KMS-11 (cell line): ENCODE measurements around the gene TRIM52.
"Not testable (repeated sequence)": the region's sequence is repeated elsewhere in the genome, so short reads cannot be mapped to it uniquely, and the experiment has no call there.

ENCODE experiments used
- H2AFZ ChIP-seq: fragments of 200-600 bp; sonication (generic); 2 replicates; pipeline ENCODE4 v1.6.1; 2016; ENCODE audit warnings: antibody characterized with exemption, mixed run types, low read depth
- H3K27ac ChIP-seq: fragments of 200-600 bp; sonication (generic); 2 replicates; pipeline ENCODE4 v1.6.1; 2016; ENCODE audit warnings: mild to moderate bottlenecking, mixed run types
- H3K27me3 ChIP-seq: fragments of 200-600 bp; sonication (generic); 2 replicates; pipeline ENCODE4 v1.6.1; 2017; ENCODE audit warnings: mild to moderate bottlenecking, low read depth, mixed run types, moderate library complexity; ENCODE audit not compliant: insufficient read depth
- H3K36me3 ChIP-seq: fragments of 200-600 bp; sonication (generic); 2 replicates; pipeline ENCODE4 v1.6.1; 2017; ENCODE audit warnings: mild to moderate bottlenecking, mixed run types; ENCODE audit not compliant: insufficient read depth
- H3K4me1 ChIP-seq: fragments of 200-600 bp; sonication (generic); 2 replicates; pipeline ENCODE4 v1.6.1; 2016; ENCODE audit warnings: mild to moderate bottlenecking, low read depth, mixed run types; ENCODE audit not compliant: poor library complexity, severe bottlenecking
- H3K4me2 ChIP-seq: fragments of 200-600 bp; sonication (generic); 2 replicates; pipeline ENCODE4 v1.7.0; 2016; ENCODE audit warnings: mild to moderate bottlenecking, mixed run types
- H3K4me3 ChIP-seq: fragments of 200-600 bp; sonication (generic); IDR thresholded peaks from 2 replicates; pipeline ENCODE4 v1.6.1; 2017; ENCODE audit warnings: low read depth, low read length, mixed read lengths; ENCODE audit not compliant: insufficient read depth
- H3K79me2 ChIP-seq: fragments of 200-600 bp; sonication (generic); 2 replicates; pipeline ENCODE4 v1.6.1; 2016; ENCODE audit warnings: low read depth, mixed run types; ENCODE audit not compliant: insufficient read depth
- H3K9ac ChIP-seq: fragments of 200-600 bp; sonication (generic); 2 replicates; pipeline ENCODE4 v1.6.1; 2016; ENCODE audit warnings: mild to moderate bottlenecking, mixed run types
- H4K20me1 ChIP-seq: fragments of 200-600 bp; sonication (generic); 2 replicates; pipeline ENCODE4 v1.6.1; 2016; ENCODE audit warnings: mild to moderate bottlenecking, mixed run types; ENCODE audit not compliant: insufficient read depth
- TF ChIP-seq, protein P1 (sequence below): fragments of 200-600 bp; sonication (generic); conservative IDR thresholded peaks from 2 replicates; pipeline ENCODE4 v1.6.1; 2017; ENCODE audit warnings: low read depth, mild to moderate bottlenecking, antibody characterized with exemption, low read length, moderate library complexity, mixed read lengths

Gene TRIM52

DNA sequence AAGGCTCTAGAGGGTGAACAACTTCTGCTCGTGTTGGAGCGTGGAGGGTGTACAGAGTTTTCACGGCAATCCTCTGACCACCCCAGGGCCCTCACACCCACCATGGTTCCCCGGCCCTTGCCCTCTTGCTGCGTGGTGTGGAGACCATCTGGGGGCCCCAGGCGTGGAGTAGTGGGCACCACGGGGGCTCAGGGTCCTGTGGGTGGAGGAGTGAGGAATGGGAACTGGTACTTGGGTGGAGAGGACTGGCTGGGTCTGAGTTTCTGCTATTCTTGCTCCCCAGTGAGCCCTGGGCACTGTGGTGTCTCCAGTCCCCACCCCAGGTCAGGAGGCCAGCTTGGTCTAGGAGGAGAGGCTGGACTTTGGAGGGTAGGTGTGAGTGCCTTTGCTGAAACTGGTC lies 21.9 kb upstream of the TRIM52 start:
- H3K4me2 ChIP-seq: no peak overlapping the region
- H4K20me1 ChIP-seq: no peaks in the 10 kb centered on the region
- H3K79me2 ChIP-seq: no peaks in the 10 kb centered on the region
- no peak overlapping the region for H3K27ac ChIP-seq
- H3K4me1 ChIP-seq: no peaks in the 10 kb centered on the region
- TF ChIP-seq, protein P1, sequence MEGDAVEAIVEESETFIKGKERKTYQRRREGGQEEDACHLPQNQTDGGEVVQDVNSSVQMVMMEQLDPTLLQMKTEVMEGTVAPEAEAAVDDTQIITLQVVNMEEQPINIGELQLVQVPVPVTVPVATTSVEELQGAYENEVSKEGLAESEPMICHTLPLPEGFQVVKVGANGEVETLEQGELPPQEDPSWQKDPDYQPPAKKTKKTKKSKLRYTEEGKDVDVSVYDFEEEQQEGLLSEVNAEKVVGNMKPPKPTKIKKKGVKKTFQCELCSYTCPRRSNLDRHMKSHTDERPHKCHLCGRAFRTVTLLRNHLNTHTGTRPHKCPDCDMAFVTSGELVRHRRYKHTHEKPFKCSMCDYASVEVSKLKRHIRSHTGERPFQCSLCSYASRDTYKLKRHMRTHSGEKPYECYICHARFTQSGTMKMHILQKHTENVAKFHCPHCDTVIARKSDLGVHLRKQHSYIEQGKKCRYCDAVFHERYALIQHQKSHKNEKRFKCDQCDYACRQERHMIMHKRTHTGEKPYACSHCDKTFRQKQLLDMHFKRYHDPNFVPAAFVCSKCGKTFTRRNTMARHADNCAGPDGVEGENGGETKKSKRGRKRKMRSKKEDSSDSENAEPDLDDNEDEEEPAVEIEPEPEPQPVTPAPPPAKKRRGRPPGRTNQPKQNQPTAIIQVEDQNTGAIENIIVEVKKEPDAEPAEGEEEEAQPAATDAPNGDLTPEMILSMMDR: no peak
- no peaks in the 10 kb centered on the region for H3K27me3 ChIP-seq
- H3K4me3 ChIP-seq: no peak overlapping the region
- no peak overlapping the region for H3K9ac ChIP-seq
- no peak overlapping the region for H2AFZ ChIP-seq
- no peaks in the 10 kb centered on the region for H3K36me3 ChIP-seq

GRCh38 chr5:181282415-181282814 lies 21.5 kb upstream of the TRIM52 start:
- H3K4me2 ChIP-seq, H3K27me3 ChIP-seq, H2AFZ ChIP-seq, H3K4me3 ChIP-seq, H3K36me3 ChIP-seq, H3K9ac ChIP-seq, H4K20me1 ChIP-seq, H3K4me1 ChIP-seq, H3K27ac ChIP-seq, H3K79me2 ChIP-seq: not testable (repeated sequence)

DNA sequence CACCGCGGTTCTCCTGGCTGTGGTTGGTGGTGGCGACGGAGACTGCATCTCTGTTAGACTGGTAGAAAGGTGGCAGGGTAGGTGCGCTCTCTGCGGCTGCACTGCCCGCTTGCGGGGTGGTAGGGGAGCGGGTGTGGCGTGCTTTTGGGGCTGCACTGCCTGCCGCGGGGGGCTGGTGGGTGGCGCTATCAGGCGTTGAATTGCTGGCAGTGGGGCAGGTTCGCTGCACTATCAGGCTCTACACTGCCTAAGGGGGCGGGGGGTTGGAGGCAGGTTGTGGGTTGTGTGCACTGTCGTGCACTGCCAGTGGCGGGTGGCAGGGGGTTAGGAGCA lies 21.0 kb upstream of the TRIM52 start:
- no peak overlapping the region for H2AFZ ChIP-seq
- no peak overlapping the region for H3K9ac ChIP-seq
- TF ChIP-seq, protein P1: no peak
- H3K36me3 ChIP-seq: no peaks in the 10 kb centered on the region
- no peak overlapping the region for H3K27ac ChIP-seq
- H4K20me1 ChIP-seq: no peaks in the 10 kb centered on the region
- no peak overlapping the region for H3K4me3 ChIP-seq
- no peaks in the 10 kb centered on the region for H3K79me2 ChIP-seq
- no peaks in the 10 kb centered on the region for H3K4me1 ChIP-seq
- no peaks in the 10 kb centered on the region for H3K27me3 ChIP-seq
- H3K4me2 ChIP-seq: no peak overlapping the region

DNA sequence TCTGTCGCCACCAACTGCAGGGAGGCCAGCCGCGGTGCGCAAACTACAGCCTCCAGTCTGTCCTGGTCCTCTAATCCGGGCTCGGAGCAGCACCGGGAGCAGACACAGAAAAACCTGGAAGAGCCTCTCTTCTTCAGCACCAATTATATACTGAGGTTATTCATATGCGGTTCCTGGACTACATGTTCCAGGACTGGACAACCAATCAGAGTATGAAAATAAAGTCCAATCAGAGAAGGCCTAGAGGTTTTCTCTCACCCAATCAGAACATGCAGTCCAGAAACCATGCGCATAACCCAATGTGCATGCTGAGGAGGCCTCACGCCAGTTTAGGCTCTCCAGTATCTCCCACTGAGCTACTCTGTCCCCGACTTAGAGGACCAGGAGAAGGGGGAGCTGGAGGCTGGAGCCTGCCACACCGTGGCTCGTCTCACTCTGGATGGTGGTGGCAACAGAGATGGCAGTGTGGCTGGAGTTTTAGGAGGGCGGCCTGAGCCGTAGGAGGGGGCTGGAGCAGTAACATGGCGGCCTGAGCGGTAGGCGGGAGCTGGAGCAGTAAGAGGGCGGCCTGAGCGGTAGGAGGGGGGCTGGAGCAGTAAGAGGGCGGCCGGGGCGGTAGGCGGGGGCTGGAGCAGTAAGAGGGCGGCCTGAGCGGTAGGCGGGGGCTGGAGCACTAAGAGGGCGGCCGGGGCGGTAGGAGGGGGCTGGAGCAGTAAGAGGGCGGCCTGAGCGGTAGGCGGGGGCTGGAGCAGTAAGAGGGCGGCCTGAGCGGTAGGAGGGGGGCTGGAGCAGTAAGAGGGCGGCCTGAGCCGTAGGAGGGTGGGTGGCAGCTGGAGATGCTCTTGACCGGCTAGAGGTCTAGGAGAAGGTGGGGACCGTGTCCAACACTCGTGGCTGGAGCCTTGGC lies 20.4 kb upstream of the TRIM52 start:
- H4K20me1 ChIP-seq: no peaks in the 10 kb centered on the region
- no peak overlapping the region for H3K27ac ChIP-seq
- TF ChIP-seq, protein P1: no peak
- no peak overlapping the region for H3K4me3 ChIP-seq
- H3K4me1 ChIP-seq: no peaks in the 10 kb centered on the region
- H3K27me3 ChIP-seq: no peaks in the 10 kb centered on the region
- H3K79me2 ChIP-seq: no peaks in the 10 kb centered on the region
- H3K4me2 ChIP-seq: no peak overlapping the region
- H3K9ac ChIP-seq: no peak overlapping the region
- no peak overlapping the region for H2AFZ ChIP-seq
- no peaks in the 10 kb centered on the region for H3K36me3 ChIP-seq

DNA sequence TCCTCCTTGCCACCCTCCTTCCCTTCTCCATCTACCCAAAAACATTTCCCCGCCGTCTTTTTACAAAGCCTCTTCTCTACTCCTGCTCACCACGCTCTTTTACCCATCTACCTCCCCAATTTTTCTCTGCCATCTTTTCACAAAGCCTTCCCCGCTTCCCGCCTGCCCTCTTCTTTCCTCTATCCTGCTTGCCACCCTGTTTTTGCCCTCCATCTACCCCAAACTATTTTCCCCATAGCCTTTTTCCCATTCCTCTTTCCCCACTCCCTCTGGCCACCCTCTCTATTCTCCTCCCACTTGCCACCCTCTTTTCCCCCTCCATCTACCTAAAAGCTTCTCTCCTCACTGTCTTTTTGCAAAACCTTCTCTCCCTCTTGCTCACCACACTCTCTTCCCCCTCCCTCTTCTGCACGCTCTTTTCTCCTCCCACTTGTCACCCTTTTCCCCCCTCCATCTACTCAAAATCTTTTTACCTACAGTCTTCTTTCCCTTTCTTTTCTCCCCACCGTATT lies 19.4 kb upstream of the TRIM52 start:
- TF ChIP-seq, protein P1: no peak
- Histone ChIP-seq H3K4me2 (no peak overlapping the region), H2AFZ (no peak overlapping the region), H3K4me1 (no peaks in the 10 kb centered on the region), H3K36me3 (no peaks in the 10 kb centered on the region), H3K9ac (no peak overlapping the region), H4K20me1 (no peaks in the 10 kb centered on the region), H3K79me2 (no peaks in the 10 kb centered on the region), H3K27me3 (no peaks in the 10 kb centered on the region), H3K27ac (no peak overlapping the region), H3K4me3 (no peak overlapping the region)

- H3K79me2 ChIP-seq, H4K20me1 ChIP-seq, H3K27ac ChIP-seq, H3K4me3 ChIP-seq, H2AFZ ChIP-seq, H3K4me2 ChIP-seq, H3K27me3 ChIP-seq, H3K36me3 ChIP-seq, H3K4me1 ChIP-seq, H3K9ac ChIP-seq: not testable (repeated sequence)
Observed at GRCh38 chr5:181273433-181273744, 12.4 kb upstream of the TRIM52 start.
